PC-3 (cell line): ENCODE data around the gene COPS3. TPM values are rescaled to one million over a fixed set of nuclear protein-coding genes. Genes with fewer than 3 reads are reported as not detected.

ENCODE experiments used
- ATAC-seq: fragments of 200-7000 bp; cut with Tn5 transposase; 2 replicates; pipeline ENCODE4 v1.9.1; 2020; ENCODE audit warnings: mild to moderate bottlenecking, moderate library complexity
- BruUV-seq: library from RNA; stranded (reverse); fragments of 400-500 nt; replicated peaks from 2 replicates; lab custom pipeline; 2021; lab: Mats Ljungman, UMichigan
- CTCF ChIA-PET: fragments of 300-600 bp; sonication (Branson Sonifier 250); formaldehyde crosslinking; loops from one replicate; lab custom pipeline; 2022; ENCODE audit warnings: antibody characterized with exemption; lab: Charles Lee
- POLR2A ChIA-PET: fragments of 300-600 bp; sonication (Branson Sonifier 250); formaldehyde crosslinking; loops from one replicate; lab custom pipeline; 2022; ENCODE audit warnings: antibody characterized with exemption; ENCODE audit not compliant: unreplicated experiment; lab: Charles Lee
- DNase-seq: peaks from one replicate; pipeline ENCODE4 v3.0.0-alpha.2; 2015
- H2AFZ ChIP-seq: fragments of 300-600 bp; sonication (generic); 2 replicates; pipeline ENCODE4 v1.6.0; 2016; ENCODE audit warnings: antibody characterized with exemption, low read length
- H3F3A ChIP-seq: fragments of 300-600 bp; sonication (generic); one replicate; pipeline ENCODE4 v1.6.0; 2017; ENCODE audit warnings: antibody characterized with exemption, low read length, control low read depth, mild to moderate bottlenecking; ENCODE audit not compliant: unreplicated experiment
- H3K27ac ChIP-seq: fragments of 300-600 bp; sonication (generic); 2 replicates; pipeline ENCODE4 v1.5.1; 2016; ENCODE audit warnings: mild to moderate bottlenecking, low read length
- H3K27me3 ChIP-seq: fragments of 300-600 bp; sonication (generic); 2 replicates; pipeline ENCODE4 v1.6.1; 2016; ENCODE audit warnings: low read length, mixed read lengths
- H3K36me3 ChIP-seq: fragments of 300-600 bp; sonication (generic); 2 replicates; pipeline ENCODE4 v1.6.1; 2016; ENCODE audit warnings: low read depth, mixed run types, low read length, mixed read lengths
- H3K4me1 ChIP-seq: fragments of 300-600 bp; sonication (generic); 2 replicates; pipeline ENCODE4 v1.5.1; 2016; ENCODE audit warnings: low read length; ENCODE audit not compliant: insufficient read depth
- H3K4me2 ChIP-seq: fragments of 300-600 bp; sonication (generic); 2 replicates; pipeline ENCODE4 v1.6.0; 2016; ENCODE audit warnings: low read length
- H3K4me3 ChIP-seq: fragments of 300-600 bp; sonication (generic); 2 replicates; pipeline ENCODE4 v1.5.1; 2016; ENCODE audit warnings: mild to moderate bottlenecking, low read length, mixed read lengths
- H3K79me2 ChIP-seq: fragments of 300-600 bp; sonication (generic); 2 replicates; pipeline ENCODE4 v1.6.1; 2017; ENCODE audit warnings: low read length, mixed read lengths
- H3K9ac ChIP-seq: fragments of 300-600 bp; sonication (generic); 2 replicates; pipeline ENCODE4 v1.6.0; 2016; ENCODE audit warnings: mild to moderate bottlenecking, low read length
- H3K9me2 ChIP-seq: fragments of 300-600 bp; sonication (generic); replicated peaks from 2 replicates; pipeline ENCODE4 v1.6.1; 2016; ENCODE audit warnings: mixed run types, low read length, mixed read lengths
- H3K9me3 ChIP-seq: fragments of 300-600 bp; sonication (generic); 2 replicates; pipeline ENCODE4 v1.6.1; 2016; ENCODE audit warnings: low read length, mixed read lengths
- H4K20me1 ChIP-seq: fragments of 300-600 bp; sonication (generic); 2 replicates; pipeline ENCODE4 v1.6.1; 2016; ENCODE audit warnings: low read length, mixed read lengths
- CTCF ChIP-seq: fragments of 300-600 bp; sonication (generic); conservative IDR thresholded peaks from 2 replicates; pipeline ENCODE4 v1.5.1; 2017; ENCODE audit warnings: antibody characterized with exemption, low read depth, mild to moderate bottlenecking, low read length
- EZH2 ChIP-seq: fragments of 300-600 bp; sonication (generic); IDR thresholded peaks from one replicate; pipeline ENCODE4 v1.6.1; 2017; ENCODE audit warnings: antibody characterized with exemption, mild to moderate bottlenecking, low read length; ENCODE audit not compliant: unreplicated experiment
- EZH2phosphoT487 ChIP-seq: fragments of 300-600 bp; sonication (generic); IDR thresholded peaks from 2 replicates; pipeline ENCODE4 v1.6.1; 2018; ENCODE audit warnings: mild to moderate bottlenecking, antibody characterized with exemption, low read length, borderline replicate concordance
- intact Hi-C: fragments of 100-400 bp; cut with micrococcal nuclease; formaldehyde crosslinking; loops from 2 replicates; pipeline ENCODE4 v1.9.0; 2023
- total RNA-seq: library from RNA; depleted of rRNA; stranded (reverse); fragments of >200 nt; gene quantifications from 2 replicates; pipeline ENCODE4 v1.2.3, GENCODE V29; 2014

The COPS3 gene
- total RNA-seq, 1 experiment from 2014 or later = 205 TPM

- H3K9me2 ChIP-seq = no peaks in the 10 kb centered on the region
- H3K4me1 ChIP-seq = no peaks in the 10 kb centered on the region
- BruUV-seq = no TSS peak
- ChIA-PET POLR2A (no interaction called here), CTCF (no interaction called here)
- no peak overlapping the region for H3K27ac ChIP-seq
- DNase-seq (no peak), ATAC-seq (no peak)
- TF ChIP-seq EZH2phosphoT487 (no peak), CTCF (peak; percentile 37; the same call in 1 of the 2 replicates), EZH2 (no peak)
- H3K27me3 ChIP-seq = no peaks in the 10 kb centered on the region
- no peak overlapping the region for H3K4me2 ChIP-seq
- no peak overlapping the region for H2AFZ ChIP-seq
- H3F3A ChIP-seq = no peaks in the 10 kb centered on the region
- intact Hi-C loops = no loop called here
- no peaks in the 10 kb centered on the region for H3K79me2 ChIP-seq
- H3K9me3 ChIP-seq = no peaks in the 10 kb centered on the region
- H3K36me3 ChIP-seq = peaks cover 54% of the 10 kb centered on the region
- no peaks in the 10 kb centered on the region for H4K20me1 ChIP-seq
- H3K4me3 ChIP-seq = no peak overlapping the region
- no peak overlapping the region for H3K9ac ChIP-seq
Measured at GRCh38 chr17:17216776-17217175, 64.3 kb downstream of the COPS3 start.

- Histone ChIP-seq H3K79me2 (no peaks in the 10 kb centered on the region), H3K4me2 (no peak overlapping the region), H3K9me3 (no peaks in the 10 kb centered on the region), H3K4me1 (no peaks in the 10 kb centered on the region), H3K27me3 (no peaks in the 10 kb centered on the region), H3F3A (no peaks in the 10 kb centered on the region), H3K9me2 (no peaks in the 10 kb centered on the region), H3K27ac (no peak overlapping the region), H2AFZ (no peak overlapping the region), H4K20me1 (no peaks in the 10 kb centered on the region), H3K36me3 (peaks cover 49% of the 10 kb centered on the region), H3K9ac (no peak overlapping the region), H3K4me3 (no peak overlapping the region)
- CTCF ChIA-PET = no interaction called here
- no peak for TF ChIP-seq EZH2phosphoT487
- TF ChIP-seq CTCF = no peak
- TF ChIP-seq EZH2 = no peak
- POLR2A ChIA-PET = no interaction called here
- ATAC-seq (no peak), DNase-seq (no peak)
- BruUV-seq = no TSS peak
- intact Hi-C loops = no loop called here
Measured at GRCh38 chr17:17216236-17216635, 64.8 kb downstream of the COPS3 start.

GRCh38 chr17:17215575-17215974 is 65.5 kb downstream of the COPS3 start:
- no peak overlapping the region for H2AFZ ChIP-seq
- intact Hi-C loops = no loop called here
- no peak overlapping the region for H3K4me2 ChIP-seq
- ChIA-PET POLR2A (no interaction called here), CTCF (no interaction called here)
- no peak for TF ChIP-seq EZH2phosphoT487
- TF ChIP-seq CTCF = no peak
- no peak for TF ChIP-seq EZH2
- H3K27ac ChIP-seq = no peak overlapping the region
- BruUV-seq = no TSS peak
- H3K79me2 ChIP-seq = no peaks in the 10 kb centered on the region
- H3K27me3 ChIP-seq = no peaks in the 10 kb centered on the region
- H3K9ac ChIP-seq = no peak overlapping the region
- no peaks in the 10 kb centered on the region for H3K9me3 ChIP-seq
- H3K4me1 ChIP-seq = no peaks in the 10 kb centered on the region
- no peaks in the 10 kb centered on the region for H4K20me1 ChIP-seq
- no peak for ATAC-seq
- H3K36me3 ChIP-seq = peaks cover 46% of the 10 kb centered on the region
- H3K4me3 ChIP-seq = no peak overlapping the region
- no peak for DNase-seq
- H3K9me2 ChIP-seq = no peaks in the 10 kb centered on the region
- H3F3A ChIP-seq = no peaks in the 10 kb centered on the region
